Measurements from ENCODE around the gene CHMP6. TPM values are rescaled to one million over a fixed set of nuclear protein-coding genes. Genes with fewer than 3 reads are reported as not detected.

The CHMP6 gene
- total RNA-seq, 1 experiment from 2014 or later = 15.0 TPM

DNA sequence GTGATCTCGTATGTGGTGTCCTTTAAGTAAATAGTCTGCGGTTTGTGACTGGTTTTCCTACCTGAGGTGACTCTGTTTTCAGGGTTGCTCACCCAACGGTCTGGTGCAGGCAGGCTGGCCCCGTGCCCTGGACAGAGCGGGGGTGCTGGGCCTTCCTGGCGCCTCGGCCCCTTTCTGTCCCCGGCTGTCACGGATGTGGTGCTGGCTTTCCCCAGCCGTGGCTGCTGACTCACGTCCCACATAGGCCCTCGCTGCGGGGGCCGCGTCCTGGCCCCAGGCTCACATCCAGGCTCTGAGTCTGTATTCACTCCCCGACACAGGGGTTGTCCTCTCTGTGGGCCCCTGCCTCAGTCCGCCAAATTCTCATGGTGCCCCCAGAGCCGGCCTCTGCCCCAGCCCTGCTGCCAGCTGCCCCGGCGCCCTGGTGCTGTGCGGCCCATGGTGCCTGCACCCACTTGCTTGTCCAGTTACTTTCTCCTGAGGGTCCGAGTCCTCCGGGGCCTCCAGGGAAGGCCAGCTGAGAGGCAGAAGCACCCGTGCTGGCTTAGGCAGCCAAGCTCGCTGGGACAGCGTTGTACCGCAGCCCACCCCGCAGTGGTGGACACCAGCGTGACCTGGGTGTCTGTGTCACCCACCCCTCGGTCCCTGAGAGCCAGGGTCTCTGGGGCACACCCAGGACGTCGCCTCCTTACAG is 5.9 kb downstream of the CHMP6 start:
- no peaks in the 10 kb centered on the region for H3K9me3 Mint-ChIP-seq

DNA sequence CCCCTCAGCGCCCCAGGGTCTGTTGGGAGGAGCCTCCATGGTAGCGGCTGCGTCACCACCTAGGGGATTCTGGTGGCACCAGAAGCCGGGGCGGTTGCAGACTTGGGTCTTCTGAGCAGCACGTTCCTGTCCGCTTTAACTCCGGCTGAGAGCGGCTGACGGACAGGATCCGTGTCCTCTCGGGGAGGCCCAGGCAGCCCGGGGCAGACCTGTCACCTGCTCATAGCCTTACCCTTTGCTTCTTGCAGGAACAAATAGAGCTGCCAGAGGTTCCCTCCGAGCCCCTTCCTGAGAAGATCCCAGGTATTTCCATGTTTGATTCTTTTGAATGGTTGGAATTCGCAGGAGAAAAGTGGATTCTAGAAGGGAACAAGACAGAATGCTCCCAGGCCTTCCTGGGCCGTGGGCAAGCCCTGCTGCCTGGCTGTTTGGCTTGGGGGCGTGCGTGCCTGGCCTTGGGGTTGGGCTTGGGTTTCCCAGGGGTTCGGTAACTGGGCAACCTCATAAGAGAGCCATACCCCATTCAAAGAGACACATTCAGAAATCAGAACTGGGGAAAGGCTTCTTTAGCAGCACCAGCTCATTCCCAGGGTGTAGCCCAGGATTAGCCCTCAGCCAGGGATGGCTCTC is 6.6 kb downstream of the CHMP6 start:
- H3K9me3 Mint-ChIP-seq = no peaks in the 10 kb centered on the region
- no peak for ATAC-seq
- no peaks in the 10 kb centered on the region; the same call in 1 of the 2 replicates for H3K4me1 Mint-ChIP-seq
- H3K4me3 Mint-ChIP-seq = no peak overlapping the region
- no peak for DNase-seq (ENCODE audit: low spot score)
- H3K27ac Mint-ChIP-seq = no peak overlapping the region
- ChIA-PET POLR2A (no interaction called here), CTCF (no interaction called here)
- H3K36me3 Mint-ChIP-seq = no peaks in the 10 kb centered on the region; the same call in 1 of the 2 replicates
- no peak for TF ChIP-seq NR2C2 (CRISPR knock-in tag; IDR thresholded peaks at IDR 0.05)
- TF ChIP-seq, protein P1, sequence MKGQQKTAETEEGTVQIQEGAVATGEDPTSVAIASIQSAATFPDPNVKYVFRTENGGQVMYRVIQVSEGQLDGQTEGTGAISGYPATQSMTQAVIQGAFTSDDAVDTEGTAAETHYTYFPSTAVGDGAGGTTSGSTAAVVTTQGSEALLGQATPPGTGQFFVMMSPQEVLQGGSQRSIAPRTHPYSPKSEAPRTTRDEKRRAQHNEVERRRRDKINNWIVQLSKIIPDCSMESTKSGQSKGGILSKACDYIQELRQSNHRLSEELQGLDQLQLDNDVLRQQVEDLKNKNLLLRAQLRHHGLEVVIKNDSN (CRISPR knock-in tag; IDR thresholded peaks at IDR 0.05) = no peak
- no peak for TF ChIP-seq ZNF317 (CRISPR knock-in tag; IDR thresholded peaks at IDR 0.05; ENCODE audit: borderline replicate concordance, low read depth)
- no peak for TF ChIP-seq ETV6 (CRISPR knock-in tag; IDR thresholded peaks at IDR 0.05)
- TF ChIP-seq, protein P2, sequence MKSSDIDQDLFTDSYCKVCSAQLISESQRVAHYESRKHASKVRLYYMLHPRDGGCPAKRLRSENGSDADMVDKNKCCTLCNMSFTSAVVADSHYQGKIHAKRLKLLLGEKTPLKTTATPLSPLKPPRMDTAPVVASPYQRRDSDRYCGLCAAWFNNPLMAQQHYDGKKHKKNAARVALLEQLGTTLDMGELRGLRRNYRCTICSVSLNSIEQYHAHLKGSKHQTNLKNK (CRISPR knock-in tag; IDR thresholded peaks at IDR 0.05) = no peak
- TF ChIP-seq, protein P3, sequence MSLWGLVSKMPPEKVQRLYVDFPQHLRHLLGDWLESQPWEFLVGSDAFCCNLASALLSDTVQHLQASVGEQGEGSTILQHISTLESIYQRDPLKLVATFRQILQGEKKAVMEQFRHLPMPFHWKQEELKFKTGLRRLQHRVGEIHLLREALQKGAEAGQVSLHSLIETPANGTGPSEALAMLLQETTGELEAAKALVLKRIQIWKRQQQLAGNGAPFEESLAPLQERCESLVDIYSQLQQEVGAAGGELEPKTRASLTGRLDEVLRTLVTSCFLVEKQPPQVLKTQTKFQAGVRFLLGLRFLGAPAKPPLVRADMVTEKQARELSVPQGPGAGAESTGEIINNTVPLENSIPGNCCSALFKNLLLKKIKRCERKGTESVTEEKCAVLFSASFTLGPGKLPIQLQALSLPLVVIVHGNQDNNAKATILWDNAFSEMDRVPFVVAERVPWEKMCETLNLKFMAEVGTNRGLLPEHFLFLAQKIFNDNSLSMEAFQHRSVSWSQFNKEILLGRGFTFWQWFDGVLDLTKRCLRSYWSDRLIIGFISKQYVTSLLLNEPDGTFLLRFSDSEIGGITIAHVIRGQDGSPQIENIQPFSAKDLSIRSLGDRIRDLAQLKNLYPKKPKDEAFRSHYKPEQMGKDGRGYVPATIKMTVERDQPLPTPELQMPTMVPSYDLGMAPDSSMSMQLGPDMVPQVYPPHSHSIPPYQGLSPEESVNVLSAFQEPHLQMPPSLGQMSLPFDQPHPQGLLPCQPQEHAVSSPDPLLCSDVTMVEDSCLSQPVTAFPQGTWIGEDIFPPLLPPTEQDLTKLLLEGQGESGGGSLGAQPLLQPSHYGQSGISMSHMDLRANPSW (CRISPR knock-in tag; conservative IDR thresholded peaks at IDR 0.05; ENCODE audit: low read depth) = no peak
- no peak for TF ChIP-seq ZNF396 (CRISPR knock-in tag; IDR thresholded peaks at IDR 0.05; ENCODE audit: borderline replicate concordance)
- TF ChIP-seq, protein P4, sequence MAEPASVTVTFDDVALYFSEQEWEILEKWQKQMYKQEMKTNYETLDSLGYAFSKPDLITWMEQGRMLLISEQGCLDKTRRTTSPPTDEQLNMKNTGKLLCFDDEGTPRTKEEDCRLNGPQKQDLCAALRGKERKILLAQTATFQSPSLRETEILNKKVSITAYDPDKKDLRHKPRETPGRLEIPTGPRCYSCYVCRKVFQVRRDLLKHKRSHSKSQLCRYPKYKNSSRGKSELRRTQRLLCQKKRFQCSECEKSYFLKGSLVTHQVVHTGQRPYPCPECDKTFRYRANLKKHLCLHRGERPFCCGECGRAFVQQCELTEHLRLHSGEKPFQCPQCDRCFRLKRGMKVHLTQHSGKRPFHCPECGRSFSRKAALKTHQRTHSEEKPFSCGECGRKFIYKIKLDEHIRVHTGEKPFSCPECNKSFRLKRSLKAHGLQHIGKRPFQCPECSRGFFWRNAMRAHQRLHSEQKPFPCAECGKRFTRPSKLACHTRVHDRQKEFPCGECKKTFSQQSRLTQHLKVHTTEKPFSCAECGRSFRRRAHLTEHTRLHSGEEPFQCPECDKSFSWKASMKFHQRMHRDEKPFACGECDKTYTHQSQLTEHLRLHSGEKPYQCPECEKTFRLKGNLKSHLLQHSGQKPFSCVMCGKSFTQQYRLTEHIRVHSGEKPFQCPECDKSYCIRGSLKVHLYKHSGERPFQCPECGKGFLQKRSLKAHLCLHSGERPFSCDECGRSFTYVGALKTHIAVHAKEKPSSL (CRISPR knock-in tag; conservative IDR thresholded peaks at IDR 0.05) = no peak
- peaks cover 15% of the 10 kb centered on the region for H3K27me3 Mint-ChIP-seq (ENCODE audit: low read depth)

More for the DNA sequence above, 5.9 kb downstream of the CHMP6 start:
- DNase-seq (ENCODE audit: low spot score) (no peak), ATAC-seq (no peak)
- Mint-ChIP-seq H3K4me3 (no peak overlapping the region), H3K27me3 (ENCODE audit: low read depth) (peaks cover 10% of the 10 kb centered on the region), H3K36me3 (no peaks in the 10 kb centered on the region; the same call in 1 of the 2 replicates), H3K27ac (no peak overlapping the region), H3K4me1 (peaks cover 6% of the 10 kb centered on the region)
- ChIA-PET CTCF (no interaction called here), POLR2A (no interaction called here)
- TF ChIP-seq, protein P5, sequence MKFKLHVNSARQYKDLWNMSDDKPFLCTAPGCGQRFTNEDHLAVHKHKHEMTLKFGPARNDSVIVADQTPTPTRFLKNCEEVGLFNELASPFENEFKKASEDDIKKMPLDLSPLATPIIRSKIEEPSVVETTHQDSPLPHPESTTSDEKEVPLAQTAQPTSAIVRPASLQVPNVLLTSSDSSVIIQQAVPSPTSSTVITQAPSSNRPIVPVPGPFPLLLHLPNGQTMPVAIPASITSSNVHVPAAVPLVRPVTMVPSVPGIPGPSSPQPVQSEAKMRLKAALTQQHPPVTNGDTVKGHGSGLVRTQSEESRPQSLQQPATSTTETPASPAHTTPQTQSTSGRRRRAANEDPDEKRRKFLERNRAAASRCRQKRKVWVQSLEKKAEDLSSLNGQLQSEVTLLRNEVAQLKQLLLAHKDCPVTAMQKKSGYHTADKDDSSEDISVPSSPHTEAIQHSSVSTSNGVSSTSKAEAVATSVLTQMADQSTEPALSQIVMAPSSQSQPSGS (CRISPR knock-in tag; IDR thresholded peaks at IDR 0.05; ENCODE audit: borderline replicate concordance, low read depth) = no peak
- TF ChIP-seq FOXP1 (CRISPR knock-in tag; IDR thresholded peaks at IDR 0.05; ENCODE audit: borderline replicate concordance) (no peak), ZNF121 (CRISPR knock-in tag; IDR thresholded peaks at IDR 0.05) (no peak), ZBTB21 (CRISPR knock-in tag; IDR thresholded peaks at IDR 0.05; ENCODE audit: borderline replicate concordance) (no peak), ZNF396 (CRISPR knock-in tag; IDR thresholded peaks at IDR 0.05; ENCODE audit: borderline replicate concordance) (no peak), TCF7 (CRISPR knock-in tag; IDR thresholded peaks at IDR 0.05; ENCODE audit: low read depth) (no peak), NR1H2 (CRISPR knock-in tag; IDR thresholded peaks at IDR 0.05) (no peak), CREM (CRISPR knock-in tag; IDR thresholded peaks at IDR 0.05) (no peak), FOXJ3 (CRISPR knock-in tag; IDR thresholded peaks at IDR 0.05; ENCODE audit: borderline replicate concordance) (no peak)
- TF ChIP-seq, protein P6, sequence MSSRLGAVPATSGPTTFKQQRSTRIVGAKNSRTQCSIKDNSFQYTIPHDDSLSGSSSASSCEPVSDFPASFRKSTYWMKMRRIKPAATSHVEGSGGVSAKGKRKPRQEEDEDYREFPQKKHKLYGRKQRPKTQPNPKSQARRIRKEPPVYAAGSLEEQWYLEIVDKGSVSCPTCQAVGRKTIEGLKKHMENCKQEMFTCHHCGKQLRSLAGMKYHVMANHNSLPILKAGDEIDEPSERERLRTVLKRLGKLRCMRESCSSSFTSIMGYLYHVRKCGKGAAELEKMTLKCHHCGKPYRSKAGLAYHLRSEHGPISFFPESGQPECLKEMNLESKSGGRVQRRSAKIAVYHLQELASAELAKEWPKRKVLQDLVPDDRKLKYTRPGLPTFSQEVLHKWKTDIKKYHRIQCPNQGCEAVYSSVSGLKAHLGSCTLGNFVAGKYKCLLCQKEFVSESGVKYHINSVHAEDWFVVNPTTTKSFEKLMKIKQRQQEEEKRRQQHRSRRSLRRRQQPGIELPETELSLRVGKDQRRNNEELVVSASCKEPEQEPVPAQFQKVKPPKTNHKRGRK (CRISPR knock-in tag; IDR thresholded peaks at IDR 0.05; ENCODE audit: borderline replicate concordance) = no peak
- TF ChIP-seq, protein P7, sequence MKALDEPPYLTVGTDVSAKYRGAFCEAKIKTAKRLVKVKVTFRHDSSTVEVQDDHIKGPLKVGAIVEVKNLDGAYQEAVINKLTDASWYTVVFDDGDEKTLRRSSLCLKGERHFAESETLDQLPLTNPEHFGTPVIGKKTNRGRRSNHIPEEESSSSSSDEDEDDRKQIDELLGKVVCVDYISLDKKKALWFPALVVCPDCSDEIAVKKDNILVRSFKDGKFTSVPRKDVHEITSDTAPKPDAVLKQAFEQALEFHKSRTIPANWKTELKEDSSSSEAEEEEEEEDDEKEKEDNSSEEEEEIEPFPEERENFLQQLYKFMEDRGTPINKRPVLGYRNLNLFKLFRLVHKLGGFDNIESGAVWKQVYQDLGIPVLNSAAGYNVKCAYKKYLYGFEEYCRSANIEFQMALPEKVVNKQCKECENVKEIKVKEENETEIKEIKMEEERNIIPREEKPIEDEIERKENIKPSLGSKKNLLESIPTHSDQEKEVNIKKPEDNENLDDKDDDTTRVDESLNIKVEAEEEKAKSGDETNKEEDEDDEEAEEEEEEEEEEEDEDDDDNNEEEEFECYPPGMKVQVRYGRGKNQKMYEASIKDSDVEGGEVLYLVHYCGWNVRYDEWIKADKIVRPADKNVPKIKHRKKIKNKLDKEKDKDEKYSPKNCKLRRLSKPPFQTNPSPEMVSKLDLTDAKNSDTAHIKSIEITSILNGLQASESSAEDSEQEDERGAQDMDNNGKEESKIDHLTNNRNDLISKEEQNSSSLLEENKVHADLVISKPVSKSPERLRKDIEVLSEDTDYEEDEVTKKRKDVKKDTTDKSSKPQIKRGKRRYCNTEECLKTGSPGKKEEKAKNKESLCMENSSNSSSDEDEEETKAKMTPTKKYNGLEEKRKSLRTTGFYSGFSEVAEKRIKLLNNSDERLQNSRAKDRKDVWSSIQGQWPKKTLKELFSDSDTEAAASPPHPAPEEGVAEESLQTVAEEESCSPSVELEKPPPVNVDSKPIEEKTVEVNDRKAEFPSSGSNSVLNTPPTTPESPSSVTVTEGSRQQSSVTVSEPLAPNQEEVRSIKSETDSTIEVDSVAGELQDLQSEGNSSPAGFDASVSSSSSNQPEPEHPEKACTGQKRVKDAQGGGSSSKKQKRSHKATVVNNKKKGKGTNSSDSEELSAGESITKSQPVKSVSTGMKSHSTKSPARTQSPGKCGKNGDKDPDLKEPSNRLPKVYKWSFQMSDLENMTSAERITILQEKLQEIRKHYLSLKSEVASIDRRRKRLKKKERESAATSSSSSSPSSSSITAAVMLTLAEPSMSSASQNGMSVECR (CRISPR knock-in tag; IDR thresholded peaks at IDR 0.05; ENCODE audit: borderline replicate concordance) = no peak

All from WTC11 (cell line).